Nephron (organoid): ENCODE results near the gene KCNJ3.

Experiments
- H3K27ac Mint-ChIP-seq, 3 experiments: 2 replicates each; pipeline ENCODE4 v1.8.0; 2020; ENCODE audit warnings: mixed read lengths in 3 of 3, mild to moderate bottlenecking in 2 of 3, moderate library complexity in 1 of 3
- H3K27me3 Mint-ChIP-seq: 2 replicates; pipeline ENCODE4 v1.8.0; 2021; ENCODE audit warnings: low read depth, mild to moderate bottlenecking, moderate library complexity, mixed read lengths
- H3K36me3 Mint-ChIP-seq: 2 replicates; pipeline ENCODE4 v1.8.0; 2020; ENCODE audit warnings: low read depth, mixed read lengths
- H3K4me1 Mint-ChIP-seq: 2 replicates; pipeline ENCODE4 v1.8.0; 2020; ENCODE audit warnings: mixed read lengths
- H3K4me3 Mint-ChIP-seq, 3 experiments: 2 replicates each; pipeline ENCODE4 v1.8.0; 2020; ENCODE audit warnings: mild to moderate bottlenecking in 3 of 3, mixed read lengths in 3 of 3, moderate library complexity in 2 of 3
- H3K9me3 Mint-ChIP-seq: 2 replicates; pipeline ENCODE4 v1.8.0; 2020; ENCODE audit warnings: mixed read lengths
- TF ChIP-seq, protein P1 (sequence below), 3 experiments: fragments of 200-600 bp; sonication (generic); IDR thresholded peaks; one replicate each; pipeline ENCODE4 v1.5.0; 2021; ENCODE audit warnings: antibody characterized with exemption in 3 of 3; ENCODE audit not compliant: unreplicated experiment in 3 of 3

The KCNJ3 gene, protein sequence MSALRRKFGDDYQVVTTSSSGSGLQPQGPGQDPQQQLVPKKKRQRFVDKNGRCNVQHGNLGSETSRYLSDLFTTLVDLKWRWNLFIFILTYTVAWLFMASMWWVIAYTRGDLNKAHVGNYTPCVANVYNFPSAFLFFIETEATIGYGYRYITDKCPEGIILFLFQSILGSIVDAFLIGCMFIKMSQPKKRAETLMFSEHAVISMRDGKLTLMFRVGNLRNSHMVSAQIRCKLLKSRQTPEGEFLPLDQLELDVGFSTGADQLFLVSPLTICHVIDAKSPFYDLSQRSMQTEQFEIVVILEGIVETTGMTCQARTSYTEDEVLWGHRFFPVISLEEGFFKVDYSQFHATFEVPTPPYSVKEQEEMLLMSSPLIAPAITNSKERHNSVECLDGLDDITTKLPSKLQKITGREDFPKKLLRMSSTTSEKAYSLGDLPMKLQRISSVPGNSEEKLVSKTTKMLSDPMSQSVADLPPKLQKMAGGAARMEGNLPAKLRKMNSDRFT

DNA sequence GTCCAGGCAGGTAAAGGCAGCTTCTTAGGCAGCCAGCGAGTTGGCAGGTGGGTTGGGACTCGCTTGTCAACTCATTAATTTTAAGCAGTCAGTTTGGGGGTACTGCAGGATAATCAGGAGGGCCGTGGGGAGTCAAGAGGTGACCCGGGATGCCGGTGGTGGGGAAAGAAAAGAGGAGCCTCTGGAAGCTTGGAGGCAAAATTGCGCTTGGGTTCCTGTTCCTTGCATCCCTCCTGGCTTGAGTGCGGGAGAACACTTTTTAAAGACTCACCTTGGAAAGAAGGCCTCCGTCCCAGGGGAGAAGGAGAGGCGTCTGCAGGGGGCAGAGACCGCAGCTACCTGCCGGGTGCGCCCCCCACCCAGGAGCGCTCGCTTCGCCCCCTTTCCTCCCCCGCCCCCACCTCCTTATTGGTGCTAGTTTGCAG is at the start of gene KCNJ3:
Gene KCNJ3 (plus strand): TSS at position 400 of the 425 bp plus-strand sequence. CDS start 81 bp downstream, outside the sequence.
- Mint-ChIP-seq H3K27ac (peak within 1 kb of the TSS; percentile 67 to 76 (median 75)), H3K4me1 (peaks cover 22% of the 10 kb centered on the region)
- TF ChIP-seq, protein P1, sequence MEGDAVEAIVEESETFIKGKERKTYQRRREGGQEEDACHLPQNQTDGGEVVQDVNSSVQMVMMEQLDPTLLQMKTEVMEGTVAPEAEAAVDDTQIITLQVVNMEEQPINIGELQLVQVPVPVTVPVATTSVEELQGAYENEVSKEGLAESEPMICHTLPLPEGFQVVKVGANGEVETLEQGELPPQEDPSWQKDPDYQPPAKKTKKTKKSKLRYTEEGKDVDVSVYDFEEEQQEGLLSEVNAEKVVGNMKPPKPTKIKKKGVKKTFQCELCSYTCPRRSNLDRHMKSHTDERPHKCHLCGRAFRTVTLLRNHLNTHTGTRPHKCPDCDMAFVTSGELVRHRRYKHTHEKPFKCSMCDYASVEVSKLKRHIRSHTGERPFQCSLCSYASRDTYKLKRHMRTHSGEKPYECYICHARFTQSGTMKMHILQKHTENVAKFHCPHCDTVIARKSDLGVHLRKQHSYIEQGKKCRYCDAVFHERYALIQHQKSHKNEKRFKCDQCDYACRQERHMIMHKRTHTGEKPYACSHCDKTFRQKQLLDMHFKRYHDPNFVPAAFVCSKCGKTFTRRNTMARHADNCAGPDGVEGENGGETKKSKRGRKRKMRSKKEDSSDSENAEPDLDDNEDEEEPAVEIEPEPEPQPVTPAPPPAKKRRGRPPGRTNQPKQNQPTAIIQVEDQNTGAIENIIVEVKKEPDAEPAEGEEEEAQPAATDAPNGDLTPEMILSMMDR (IDR thresholded peaks at IDR 0.05; ENCODE audit: unreplicated experiment in 3 of 3): no peak

DNA sequence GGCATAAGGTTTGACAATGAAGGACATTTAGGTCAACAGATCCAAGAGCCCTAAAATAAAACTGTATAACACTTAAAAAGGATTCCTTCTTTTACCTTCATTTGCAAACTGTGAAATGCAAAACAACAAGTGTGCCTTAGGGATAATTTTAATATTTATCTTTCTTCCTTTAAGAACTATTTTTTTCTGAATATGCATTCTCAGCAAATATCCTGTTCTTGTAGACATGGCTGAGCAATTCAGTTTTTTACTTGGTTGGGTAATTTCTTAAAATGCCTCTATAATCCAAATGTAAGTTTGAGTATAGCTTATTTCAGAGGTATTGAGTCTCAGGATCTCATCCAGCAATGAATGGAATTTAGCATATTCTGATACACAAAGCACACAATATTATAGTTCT is 43.0 kb upstream of the KCNJ3 start:
- Mint-ChIP-seq H3K9me3 (no peaks in the 10 kb centered on the region), H3K4me3 (no peak overlapping the region), H3K27me3 (no peaks in the 10 kb centered on the region), H3K27ac (no peak overlapping the region), H3K4me1 (no peaks in the 10 kb centered on the region), H3K36me3 (no peaks in the 10 kb centered on the region)
- TF ChIP-seq, protein P1 (IDR thresholded peaks at IDR 0.05; ENCODE audit: unreplicated experiment in 3 of 3): no peak

More for the DNA sequence above, at the start of gene KCNJ3:
- no peaks in the 10 kb centered on the region for H3K36me3 Mint-ChIP-seq
- no peaks in the 10 kb centered on the region for H3K9me3 Mint-ChIP-seq
- H3K27me3 Mint-ChIP-seq: peaks cover 55% of the 10 kb centered on the region
- peak within 1 kb of the TSS; percentile 82 to 93 (median 83) for H3K4me3 Mint-ChIP-seq

DNA sequence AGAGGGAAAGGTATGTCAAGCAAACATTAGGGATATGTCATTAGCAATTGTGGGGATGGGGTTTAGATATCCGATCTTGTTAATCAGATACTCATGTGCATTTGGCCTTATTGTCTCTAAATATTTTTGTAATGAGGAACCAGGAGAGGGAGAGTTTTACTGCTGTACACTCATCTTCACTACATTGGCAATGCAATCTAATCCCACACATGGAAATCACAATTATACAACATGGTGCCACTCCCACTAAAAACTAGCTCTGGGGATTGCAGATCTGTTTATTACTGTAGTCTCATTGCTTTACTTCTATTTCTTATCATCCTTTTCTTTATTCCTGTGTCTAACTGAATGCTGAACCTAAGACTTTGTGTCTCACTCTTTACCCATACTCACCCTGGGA is 39.6 kb upstream of the KCNJ3 start:
- TF ChIP-seq, protein P1 (IDR thresholded peaks at IDR 0.05; ENCODE audit: unreplicated experiment in 3 of 3): no peak
- Mint-ChIP-seq H3K27me3 (no peaks in the 10 kb centered on the region), H3K4me3 (no peak overlapping the region), H3K9me3 (no peaks in the 10 kb centered on the region), H3K36me3 (no peaks in the 10 kb centered on the region), H3K27ac (no peak overlapping the region), H3K4me1 (no peaks in the 10 kb centered on the region)

DNA sequence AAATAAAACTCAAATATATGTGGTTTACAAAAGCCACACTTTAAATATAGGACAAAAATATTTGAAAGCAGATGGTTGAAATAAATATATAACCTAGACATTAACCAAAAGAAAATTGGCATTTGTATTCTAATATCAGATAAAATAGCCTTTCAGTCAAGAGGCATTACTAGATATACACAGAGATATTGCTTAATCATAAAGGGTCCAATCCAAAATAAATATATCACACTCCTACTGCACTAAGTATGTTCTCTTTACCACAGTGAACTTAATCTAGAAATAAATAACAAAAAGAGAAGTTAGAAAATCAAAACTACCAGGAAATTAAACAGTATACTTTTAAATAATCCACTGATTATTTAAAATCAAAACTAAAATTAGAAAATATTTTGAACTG is 34.2 kb upstream of the KCNJ3 start:
- Mint-ChIP-seq H3K27ac (no peak overlapping the region), H3K4me1 (no peaks in the 10 kb centered on the region), H3K36me3 (no peaks in the 10 kb centered on the region), H3K4me3 (no peak overlapping the region), H3K27me3 (no peaks in the 10 kb centered on the region), H3K9me3 (no peaks in the 10 kb centered on the region)
- TF ChIP-seq, protein P1 (IDR thresholded peaks at IDR 0.05; ENCODE audit: unreplicated experiment in 3 of 3): no peak

DNA sequence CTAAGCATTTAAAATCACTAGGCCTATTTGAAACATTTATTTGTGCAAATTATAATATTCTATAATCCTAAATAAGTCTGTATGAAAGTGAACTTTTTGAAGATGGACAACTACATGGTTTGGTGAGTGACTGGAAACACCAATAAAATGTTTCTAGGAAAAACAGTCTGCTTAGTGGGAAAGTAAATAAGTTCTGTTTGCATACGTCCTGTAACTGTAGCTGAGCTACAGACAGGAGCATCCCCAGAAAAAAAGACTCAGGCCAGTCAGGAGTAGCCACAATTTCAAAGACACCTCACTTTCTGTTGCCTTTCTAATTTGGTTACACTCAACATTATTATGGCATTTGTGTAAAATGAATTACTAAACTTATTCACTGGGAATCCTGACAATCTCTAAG is 28.4 kb upstream of the KCNJ3 start:
- no peaks in the 10 kb centered on the region for H3K27me3 Mint-ChIP-seq
- H3K27ac Mint-ChIP-seq: no peak overlapping the region
- TF ChIP-seq, protein P1 (IDR thresholded peaks at IDR 0.05; ENCODE audit: unreplicated experiment in 3 of 3): no peak
- no peak overlapping the region for H3K4me3 Mint-ChIP-seq
- no peaks in the 10 kb centered on the region for H3K9me3 Mint-ChIP-seq
- H3K36me3 Mint-ChIP-seq: no peaks in the 10 kb centered on the region
- no peaks in the 10 kb centered on the region for H3K4me1 Mint-ChIP-seq

DNA sequence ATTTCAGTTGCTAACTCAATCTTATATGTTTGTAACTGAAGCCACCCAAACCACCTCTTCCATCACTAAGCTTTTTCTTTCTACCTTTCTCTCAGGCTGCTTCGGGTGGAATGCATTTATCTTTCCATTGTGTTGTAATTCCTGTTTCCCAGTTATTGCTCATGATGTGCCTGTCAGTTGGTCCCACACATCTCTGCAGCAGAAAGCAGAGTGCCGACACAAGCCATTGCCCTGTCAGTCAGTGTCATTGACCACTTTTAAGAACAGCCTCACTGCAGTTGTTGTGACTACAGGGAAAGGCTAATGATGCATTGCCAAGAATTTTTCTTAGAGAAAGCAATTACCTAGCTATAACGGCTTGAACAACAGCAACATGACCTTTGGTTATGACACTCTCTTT is 24.8 kb upstream of the KCNJ3 start:
- H3K27me3 Mint-ChIP-seq: no peaks in the 10 kb centered on the region
- H3K27ac Mint-ChIP-seq: no peak overlapping the region
- TF ChIP-seq, protein P1 (IDR thresholded peaks at IDR 0.05; ENCODE audit: unreplicated experiment in 3 of 3): no peak
- no peaks in the 10 kb centered on the region for H3K4me1 Mint-ChIP-seq
- no peaks in the 10 kb centered on the region for H3K36me3 Mint-ChIP-seq
- H3K9me3 Mint-ChIP-seq: no peaks in the 10 kb centered on the region
- H3K4me3 Mint-ChIP-seq: no peak overlapping the region
